Iris pigment epithelial cell (primary cell): ENCODE results near the gene GABBR2.
A peak's percentile ranks its signal among the peaks of the same experiment; 100 is the strongest.
"Not testable (repeated sequence)": the region's sequence is repeated elsewhere in the genome, so short reads cannot be mapped to it uniquely, and the experiment has no call there.

Experiments used
- DNase-seq: peaks from one replicate; pipeline ENCODE4 v3.0.0-alpha.2; 2011; ENCODE audit warnings: low read depth

GABBR2 gene

GRCh38 chr9:98516205-98516896, 192.4 kb downstream of the GABBR2 start:
- DNase-seq: no peak

DNA sequence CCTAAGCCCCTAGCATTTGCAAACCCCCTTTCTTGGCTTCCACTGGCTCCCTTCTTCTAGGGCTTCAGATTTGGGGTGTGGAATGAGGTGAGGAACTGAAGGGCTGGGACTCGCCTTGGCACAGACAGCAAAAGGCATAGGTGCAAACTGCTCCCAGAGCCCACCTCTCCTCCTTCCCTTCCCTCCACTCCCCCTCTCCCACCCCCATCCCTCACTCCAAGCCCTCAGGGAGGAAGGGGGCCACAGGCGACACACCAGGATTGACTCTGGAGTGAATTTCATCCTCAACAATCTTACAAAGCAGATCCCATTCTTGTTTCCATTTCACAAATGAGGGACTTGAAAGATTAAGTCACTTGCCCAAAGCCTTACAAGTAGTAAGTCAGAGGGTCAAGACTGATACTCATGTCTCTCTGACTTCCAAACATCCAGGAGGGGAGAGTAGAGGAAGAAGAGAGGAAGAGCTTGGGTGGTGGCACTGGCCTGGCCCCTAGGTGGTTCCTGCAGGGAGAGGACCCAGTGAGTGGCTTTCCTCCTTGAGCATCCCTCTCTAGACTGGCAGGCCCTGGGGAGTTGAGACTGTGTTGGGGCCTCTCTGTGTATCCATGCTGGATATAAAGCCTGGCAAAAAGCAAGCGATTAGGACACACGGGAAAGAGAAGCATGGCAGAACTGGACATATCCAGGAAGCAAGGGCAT, 193.1 kb downstream of the GABBR2 start:
- no peak for DNase-seq

DNA sequence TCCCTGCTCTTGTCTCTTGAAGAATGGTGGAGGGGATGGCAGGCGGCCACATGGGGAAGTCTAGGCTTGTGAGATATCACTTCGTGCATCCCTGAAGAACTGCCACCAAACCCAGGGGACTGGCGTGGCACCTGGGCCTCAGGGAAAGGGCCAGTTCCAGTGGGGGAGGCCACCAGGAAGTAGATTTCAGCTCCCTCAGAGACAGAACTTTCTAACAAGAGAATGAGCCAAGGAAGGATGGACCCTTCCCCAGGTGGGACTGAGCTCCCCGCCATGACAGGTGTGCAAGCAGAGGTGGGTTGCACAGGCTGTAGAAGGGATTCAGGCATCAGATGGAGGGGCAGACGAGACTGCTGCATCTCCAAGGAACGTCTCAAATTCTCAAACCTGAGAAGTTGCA, 193.9 kb downstream of the GABBR2 start:
- DNase-seq: no peak

- not testable (repeated sequence) for DNase-seq
Observed at GRCh38 chr9:98508217-98508919, 200.4 kb downstream of the GABBR2 start.

DNA sequence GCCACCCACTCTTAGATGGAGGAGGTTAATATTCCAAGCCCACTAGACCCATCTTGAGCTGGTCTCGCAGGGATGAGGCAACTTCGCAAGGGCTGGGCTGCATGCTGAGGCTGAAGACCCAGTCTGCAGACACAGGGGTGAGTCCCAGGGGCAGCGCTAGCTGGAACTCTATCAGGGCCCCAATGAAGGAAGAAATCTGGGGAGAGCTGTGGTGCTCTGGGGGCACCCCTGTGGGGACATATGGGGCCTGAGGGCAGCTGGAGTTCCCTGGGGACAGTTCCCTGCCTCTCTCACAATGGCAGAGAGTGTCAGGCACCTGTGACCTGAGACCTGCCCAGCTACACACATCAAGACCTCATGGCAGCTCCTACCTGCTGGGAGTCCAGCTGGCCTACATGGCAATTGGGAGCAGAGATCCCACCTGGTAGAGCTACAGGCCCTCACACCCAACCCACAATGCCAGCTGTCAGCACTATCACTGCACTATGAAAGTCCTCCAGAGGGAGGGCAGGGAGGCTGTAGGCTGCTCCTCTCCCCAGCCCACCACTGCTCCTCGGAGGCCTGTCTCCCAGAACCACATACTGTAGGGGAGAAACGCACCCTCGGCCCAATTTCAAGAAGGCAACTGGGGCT, 202.2 kb downstream of the GABBR2 start:
- no peak for DNase-seq

GRCh38 chr9:98504298-98505282, 204.1 kb downstream of the GABBR2 start:
- no peak for DNase-seq

DNA sequence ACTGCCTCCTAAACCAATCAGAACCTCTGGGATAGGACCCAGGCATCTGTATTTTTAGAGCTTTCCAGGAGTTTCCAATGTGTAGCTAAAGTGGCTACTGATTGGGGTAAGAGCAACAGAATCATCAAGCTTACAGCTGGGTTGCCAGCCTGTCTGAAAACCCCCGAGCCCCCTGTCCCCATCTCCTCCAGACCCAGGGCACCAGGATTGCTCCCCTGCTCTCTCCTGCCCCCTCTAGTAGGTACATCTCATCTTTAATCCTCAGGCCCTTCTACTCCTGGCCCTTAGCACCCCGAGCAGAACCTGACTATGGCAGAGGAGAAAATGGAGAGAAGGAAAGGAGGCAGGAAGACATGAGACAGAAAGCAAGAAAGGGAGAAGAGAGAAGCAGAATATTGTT, 204.9 kb downstream of the GABBR2 start:
- DNase-seq: no peak

- peak; percentile 75 for DNase-seq
Observed at GRCh38 chr9:98502976-98503325, 205.8 kb downstream of the GABBR2 start.

DNA sequence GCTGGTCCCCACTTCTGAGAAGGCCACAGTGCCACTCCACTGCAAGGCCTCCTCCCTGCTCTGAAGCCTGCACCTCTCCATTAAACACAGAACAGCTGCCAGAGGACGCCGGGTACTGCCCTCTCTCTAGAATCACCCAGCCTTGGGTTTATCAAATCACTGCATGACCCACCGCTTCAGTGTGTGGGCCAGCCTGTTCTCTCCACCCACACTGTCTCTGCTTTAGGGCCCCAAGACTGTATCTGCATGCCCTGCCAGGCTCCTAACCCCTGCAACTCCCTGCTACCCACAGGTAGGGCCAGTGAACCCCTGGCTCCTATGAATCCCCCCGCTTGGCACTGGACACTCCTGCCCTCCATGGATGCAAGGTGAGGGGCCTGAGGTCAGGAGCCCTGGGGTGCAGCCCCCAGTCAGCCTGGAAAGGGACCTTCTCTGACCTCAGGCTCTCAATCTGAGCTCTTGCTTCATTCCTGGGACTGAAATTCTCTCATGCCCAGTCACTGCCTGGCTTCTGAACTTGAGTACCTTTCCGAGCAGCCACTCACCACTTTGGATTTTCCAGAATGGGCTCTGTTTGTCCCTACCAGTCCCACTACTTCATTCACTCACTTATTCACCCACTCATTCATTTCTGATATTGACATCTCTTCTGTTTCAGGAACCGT, 206.3 kb downstream of the GABBR2 start:
- peak; percentile 78 for DNase-seq

DNA sequence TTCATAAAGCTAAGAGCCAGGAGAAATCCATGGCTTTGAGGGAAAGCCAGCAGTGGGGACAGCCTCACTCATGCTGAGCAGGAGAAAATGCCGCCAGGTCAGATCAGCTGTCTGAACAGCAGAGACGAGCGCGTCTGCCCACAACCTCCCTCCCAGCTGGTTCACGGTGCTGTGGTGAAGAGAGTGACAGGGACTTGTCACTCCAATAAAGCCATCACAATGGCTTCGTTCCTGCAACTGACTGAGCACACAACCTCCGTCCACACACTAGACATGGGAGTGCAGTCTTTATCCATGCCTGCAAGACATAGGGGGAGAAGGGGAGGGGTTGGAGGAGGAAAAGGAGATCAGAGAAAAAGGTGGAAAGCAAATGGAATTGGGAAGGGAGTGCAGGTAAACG, 206.9 kb downstream of the GABBR2 start:
- DNase-seq: no peak

- DNase-seq: not testable (repeated sequence)
Observed at GRCh38 chr9:98501259-98501658, 207.5 kb downstream of the GABBR2 start.

DNA sequence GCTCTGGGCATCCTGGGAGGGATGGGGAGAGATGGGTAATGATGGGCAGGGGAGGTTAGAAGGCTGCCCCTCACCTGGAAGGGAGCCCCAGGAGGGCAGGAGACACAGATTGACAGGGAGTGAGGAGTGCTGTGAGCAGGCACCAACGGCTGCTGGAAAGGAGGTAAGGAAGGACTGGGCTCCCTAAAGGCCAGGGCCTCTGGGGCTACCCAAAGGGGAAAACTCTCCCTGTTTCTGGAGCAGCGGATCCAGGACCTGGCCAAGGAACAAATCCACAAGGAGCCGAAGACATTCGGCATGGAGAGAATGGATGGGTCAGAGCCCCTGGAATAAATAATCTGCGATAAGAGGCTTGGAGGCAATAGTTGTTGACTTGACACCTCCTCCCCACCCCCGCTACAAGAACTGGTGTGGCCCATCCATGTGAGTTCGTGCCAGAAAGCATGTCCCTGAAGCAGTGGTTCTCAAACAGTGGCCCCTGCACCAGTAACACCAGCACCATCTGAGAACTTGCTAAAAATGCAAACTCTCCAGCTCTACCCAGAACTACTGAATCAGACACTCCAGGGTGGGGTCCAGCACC, 208.3 kb downstream of the GABBR2 start:
- DNase-seq: no peak

GRCh38 chr9:98495530-98495929, 213.2 kb downstream of the GABBR2 start:
- no peak for DNase-seq

DNA sequence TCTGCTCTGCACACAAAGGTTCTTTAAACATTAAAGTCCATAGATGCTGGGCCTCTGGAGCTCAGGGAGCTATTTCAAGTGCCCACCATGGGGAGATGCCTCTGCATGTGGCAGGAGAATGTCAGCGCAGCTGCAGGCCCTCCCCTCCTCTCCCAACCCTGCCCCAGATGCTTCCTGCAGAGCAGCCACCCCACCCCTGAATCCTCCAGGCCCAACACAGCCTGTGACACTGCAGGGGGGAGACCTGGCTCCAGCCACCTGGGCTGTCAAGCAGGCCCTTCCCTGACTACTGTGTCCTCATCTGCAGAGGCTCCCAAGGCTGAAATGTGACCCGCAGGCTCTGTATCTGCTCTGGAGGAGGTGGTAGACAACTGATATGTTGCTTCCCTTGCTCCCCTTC, 213.9 kb downstream of the GABBR2 start:
- DNase-seq: no peak

- DNase-seq: peak; percentile 76
Observed at GRCh38 chr9:98491828-98492227, 216.9 kb downstream of the GABBR2 start.

DNA sequence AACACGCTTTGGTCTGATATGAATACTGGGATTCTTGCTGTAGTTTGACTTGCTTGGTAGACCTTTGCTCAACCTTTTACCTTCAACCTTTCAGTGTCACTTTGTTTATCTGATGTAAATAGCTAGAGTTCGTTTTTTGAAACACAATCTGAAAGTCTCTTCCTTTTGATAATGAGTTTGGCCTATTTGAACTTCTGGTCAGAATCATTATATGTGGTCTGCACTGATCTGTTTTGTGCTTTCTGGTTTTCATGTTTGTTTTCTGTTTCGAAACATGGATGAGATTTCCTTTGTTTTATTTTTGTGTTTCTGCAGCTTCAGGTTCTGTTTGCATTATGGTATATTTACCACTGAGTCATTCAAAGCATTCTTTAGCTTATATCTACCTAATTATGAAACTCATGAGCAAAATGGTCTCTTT, 217.5 kb downstream of the GABBR2 start:
- DNase-seq: no peak

DNA sequence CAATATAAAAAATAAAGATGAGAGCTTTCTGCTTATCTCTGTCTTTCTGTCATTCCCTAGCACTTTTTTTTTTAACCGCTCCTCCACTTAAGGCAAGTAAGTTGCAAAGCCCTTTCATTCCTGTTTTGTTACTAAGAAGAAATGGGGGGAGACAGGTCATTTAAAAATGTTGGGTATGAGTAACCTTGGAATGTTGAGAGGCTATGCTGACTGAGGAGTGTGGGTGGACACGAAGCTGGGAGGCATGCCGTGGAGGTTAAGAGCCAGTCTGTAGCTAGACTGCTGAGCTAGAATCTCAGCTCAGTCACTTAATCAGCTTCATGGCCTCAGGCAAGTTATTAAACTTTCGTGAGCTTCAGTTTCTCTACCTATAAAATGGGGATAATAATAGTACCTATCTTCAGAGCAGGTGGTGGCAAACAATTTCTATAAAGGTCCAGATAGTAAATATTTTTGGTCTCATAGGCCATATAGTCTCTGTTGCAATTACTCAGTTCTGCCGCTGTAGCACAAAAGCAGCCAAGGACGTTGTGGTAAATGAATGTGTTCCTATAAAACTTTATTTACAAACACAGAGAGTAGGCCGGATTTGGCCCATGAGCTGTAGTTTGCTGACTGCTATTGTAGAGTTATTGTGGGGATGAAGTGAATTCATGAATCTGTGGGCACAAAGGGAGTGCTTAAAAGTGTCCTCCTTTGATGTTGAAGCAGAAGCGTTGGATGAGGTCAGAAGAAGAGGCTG, 220.0 kb downstream of the GABBR2 start:
- peak; percentile 98 for DNase-seq

- DNase-seq: no peak
Observed at GRCh38 chr9:98485706-98486105, 223.0 kb downstream of the GABBR2 start.

DNA sequence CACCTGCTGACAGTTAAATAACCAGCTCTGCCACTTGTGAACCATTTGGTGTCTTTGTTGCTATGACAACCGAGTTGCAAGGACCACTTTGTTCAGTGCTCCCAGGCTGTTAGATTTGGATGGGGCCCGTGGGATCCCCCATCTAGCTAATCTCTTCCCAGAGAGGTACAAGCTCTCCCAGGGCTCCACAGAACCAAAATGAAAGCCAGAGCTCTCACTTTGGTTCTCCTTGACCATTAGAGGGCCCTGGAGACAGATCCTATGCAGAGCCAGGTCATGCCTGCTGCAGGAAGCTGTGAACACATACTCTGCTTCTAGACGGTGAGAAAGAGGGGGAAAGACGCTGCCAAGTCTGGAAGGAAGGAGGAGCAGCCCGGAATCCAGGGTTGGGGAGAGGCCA, 224.6 kb downstream of the GABBR2 start:
- DNase-seq: peak; percentile 44

- no peak for DNase-seq
Observed at GRCh38 chr9:98482226-98482625, 226.5 kb downstream of the GABBR2 start.
